GM18508 (cell line): ENCODE data around the gene KCNQ4.

ENCODE experiments used
- ATAC-seq: cut with Tn5 transposase; IDR thresholded peaks from one replicate; pipeline ENCODE4 v1.9.1; 2021; ENCODE audit warnings: moderate number of reproducible peaks; ENCODE audit not compliant: insufficient read depth, unreplicated experiment

KCNQ4 gene

DNA sequence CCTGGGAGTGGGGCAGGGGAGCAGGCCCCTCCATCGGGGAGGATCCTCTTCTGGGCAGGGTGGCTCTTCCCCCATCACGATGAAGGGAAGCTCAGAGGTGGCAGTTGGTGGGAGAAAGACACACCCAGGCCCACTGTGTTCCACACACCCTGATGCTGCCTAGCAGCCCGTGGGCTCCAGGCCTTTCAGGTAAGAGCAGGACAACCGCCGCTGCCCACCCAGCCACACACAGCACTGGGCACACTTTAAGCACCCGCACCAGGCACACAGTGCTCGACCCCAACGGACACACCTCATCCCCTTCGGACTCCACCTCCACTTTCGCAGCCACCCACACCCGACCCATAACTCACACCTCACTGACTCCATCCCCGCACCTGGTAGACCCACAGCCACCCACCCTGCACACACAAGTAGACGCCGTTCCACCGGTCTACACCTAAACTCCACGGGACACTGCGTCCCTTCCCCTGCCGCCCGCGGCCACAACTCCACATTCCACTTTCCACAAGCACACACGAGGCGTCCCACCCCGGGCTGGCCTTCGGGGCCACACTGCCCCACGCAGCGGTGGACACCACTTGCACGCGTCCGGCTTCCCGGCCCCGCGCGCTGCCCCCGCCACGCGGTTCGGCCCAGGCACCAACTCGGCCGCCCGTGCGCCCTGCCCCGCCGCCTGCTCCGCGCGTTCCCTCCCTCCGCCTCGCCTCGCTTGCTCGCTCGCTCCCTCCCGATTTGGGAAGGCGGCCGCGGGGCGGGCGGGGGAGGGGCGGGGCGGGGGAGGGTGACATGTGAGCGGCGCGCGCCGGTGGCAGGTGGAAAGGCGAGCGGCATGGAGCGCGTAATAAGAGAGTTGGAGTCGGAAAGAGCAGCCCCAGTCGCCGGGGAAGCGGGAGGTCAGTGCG lies at the start of gene KCNQ4:
Gene KCNQ4 (plus strand): TSS at position 787 of the 905 bp plus-strand sequence. CDS start 307 bp downstream, outside the sequence.
- ATAC-seq, result no peak

DNA sequence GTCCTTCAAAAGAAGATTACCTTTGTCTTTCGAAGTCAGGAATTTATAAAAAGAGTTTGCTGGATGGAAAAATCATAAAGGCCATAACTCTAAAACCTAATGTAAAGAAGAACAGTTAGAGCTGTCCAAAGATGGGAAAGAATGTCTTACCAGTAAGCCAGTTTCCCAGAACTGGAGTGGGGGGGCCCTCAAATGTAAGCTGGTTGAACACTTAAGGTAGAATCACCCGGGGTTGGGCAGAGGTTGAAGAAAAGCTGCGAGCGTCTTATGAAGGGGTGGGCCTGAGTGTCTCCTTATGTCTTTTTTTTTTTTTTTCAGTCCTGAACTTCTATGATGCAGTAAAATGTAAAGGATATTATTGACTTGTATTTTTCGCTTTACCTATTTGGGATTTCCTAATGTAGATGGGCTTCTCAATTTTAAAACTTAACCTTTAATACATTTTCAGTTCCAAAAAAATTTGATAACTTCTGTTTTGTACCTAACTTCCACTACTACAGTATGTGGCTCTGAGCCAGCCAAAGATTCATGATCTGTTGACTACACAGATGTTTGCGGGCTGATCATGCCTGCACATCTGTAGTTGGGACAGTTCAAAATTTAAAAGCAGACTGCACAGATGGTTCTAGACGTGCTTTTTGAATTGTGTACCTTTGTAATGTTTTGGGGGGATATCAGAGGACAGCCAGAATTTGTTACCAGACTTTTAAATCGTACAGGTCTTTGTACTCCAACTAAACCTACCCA lies 48.5 kb upstream of the KCNQ4 start:
- no peak for ATAC-seq

DNA sequence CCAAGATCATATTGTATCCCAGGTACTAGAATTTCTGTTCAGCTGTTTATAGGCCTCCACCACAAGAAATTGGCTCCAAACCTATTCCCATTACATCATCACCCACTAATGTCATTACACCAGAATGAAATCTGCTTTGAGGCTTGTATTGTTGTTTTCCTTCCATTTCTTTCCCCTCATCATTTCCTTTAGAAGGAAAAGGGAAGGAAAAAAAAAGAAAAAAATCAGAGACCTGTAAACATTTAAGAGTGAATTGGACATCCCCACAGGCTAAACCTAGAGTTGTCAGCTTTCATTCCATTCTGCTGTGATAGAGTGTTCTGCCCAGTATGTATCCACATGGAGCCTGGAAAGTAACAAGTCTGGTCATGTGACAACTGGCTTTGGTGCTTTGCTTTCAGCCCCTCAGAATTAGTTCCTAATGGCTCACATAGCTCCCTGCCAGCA lies 47.5 kb upstream of the KCNQ4 start:
- no peak for ATAC-seq

DNA sequence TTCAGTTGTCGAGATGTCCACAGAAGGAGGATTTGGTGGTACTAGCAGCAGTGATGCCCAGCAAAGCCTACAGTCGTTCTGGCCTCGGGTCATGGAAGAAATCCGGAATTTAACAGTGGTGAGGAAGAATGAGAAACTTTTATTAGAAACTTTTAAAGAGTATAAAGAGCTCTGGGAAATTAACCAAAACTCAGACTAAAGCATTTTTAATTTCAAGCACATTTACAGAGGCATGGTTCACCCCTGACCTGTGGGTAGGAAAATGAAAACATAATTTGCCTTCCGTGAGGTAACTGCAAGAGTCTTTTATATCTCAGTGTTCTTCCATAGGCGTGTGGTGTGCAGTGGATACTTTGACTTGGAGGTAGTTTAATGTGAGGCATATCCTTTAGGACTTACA lies 44.8 kb upstream of the KCNQ4 start:
- ATAC-seq, result no peak

DNA sequence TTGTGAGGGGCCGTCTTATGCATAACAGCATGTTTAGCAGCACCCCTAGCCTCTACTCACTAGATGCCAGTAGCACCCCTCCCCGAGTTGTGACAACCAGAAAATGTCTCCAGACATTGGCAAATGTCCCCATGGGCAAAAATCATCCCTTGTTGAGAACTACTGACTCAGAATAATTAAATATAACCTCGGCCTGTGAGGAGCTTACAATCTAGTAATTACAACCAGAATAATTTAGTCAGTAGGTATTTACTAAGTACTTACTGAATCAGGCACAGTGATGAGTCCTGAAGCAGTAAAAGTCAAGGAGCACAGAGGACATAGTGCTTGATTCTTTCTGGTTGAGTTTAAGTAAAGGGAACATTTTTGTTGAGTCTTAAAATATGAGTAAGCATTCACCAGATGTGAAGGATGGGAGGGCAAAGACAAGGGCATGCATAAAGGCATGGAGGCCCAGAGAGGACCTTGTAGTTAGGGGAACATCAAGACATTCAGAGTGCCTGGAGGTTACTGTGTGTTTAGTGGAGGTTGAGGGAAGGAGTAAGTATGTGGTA lies 44.1 kb upstream of the KCNQ4 start:
- ATAC-seq, result no peak

DNA sequence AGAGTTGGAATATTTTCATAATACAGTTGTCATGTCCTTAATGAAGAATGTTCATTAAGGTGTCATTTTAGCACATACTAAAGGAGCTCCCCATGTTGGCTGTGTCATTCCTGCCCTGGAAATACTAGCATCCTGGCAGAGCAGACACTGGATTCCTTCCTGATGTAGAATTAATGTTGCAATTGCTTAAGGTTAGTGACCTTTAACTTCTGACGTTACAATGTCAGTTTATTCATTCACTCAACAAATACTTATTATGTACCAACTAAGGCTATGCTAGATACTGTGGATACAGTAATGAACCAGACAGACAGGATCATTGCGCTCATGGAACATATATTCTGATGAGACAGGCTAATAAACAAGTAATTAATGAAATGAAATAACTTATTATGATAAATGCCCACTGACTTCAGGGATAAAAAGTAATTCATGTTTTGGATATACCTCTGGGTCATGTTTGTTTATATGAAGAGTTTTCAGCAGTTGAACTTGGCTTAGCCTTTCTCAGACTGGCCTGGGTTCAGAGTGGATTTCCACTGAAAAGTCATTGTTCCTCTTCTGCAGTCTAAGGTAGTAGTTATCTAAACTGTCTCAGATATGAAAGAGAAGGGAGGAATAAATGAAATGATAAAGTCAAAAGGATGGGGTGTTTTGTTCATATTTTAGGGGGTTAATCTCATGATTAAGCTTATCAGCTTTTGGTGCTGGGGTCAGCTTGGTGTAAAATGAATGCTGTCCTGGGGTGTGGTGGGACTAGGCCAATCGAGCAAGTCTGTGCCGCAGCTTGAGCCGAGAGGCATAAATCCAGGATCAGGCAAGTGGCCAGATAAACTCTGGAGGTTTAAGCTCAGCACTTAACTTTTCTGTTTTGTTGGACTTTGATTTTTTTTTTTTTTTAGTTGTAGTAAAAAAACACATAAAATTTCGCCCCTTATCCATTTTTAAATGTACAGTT lies 43.3 kb upstream of the KCNQ4 start:
- no peak for ATAC-seq

DNA sequence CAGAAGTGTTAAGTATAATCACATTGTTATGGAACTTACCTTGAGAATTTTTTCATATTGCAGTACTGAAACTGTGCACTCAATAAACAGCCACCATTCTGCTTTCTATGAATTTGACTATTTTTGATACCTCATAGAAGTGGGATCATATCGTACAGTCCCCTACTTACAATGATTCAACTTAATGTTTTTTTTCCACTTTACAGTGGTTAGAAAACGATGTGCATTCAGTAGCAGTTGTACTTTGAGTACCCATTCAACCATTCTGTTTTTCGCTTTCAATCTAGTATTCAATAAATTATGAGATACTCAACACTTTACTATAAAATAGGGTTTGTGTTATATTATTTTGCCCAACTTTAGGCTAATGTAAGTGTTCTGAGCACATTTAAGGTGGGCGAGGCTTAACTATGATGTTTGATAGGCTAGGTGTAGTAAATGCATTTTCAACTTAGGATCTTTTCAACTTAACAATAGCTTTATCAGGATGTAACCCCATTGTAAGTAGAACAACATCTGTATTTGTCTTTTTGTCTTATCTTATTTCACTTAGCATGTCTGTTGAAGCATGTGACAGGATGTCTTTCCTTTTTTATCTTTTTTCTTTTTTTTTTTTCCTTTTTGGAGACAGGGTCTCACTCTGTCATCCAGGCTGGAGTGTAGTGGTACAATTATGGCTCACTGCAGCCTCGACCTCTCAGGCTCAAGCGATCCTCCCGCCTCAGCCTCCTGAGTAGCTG lies 42.4 kb upstream of the KCNQ4 start:
- no peak for ATAC-seq

DNA sequence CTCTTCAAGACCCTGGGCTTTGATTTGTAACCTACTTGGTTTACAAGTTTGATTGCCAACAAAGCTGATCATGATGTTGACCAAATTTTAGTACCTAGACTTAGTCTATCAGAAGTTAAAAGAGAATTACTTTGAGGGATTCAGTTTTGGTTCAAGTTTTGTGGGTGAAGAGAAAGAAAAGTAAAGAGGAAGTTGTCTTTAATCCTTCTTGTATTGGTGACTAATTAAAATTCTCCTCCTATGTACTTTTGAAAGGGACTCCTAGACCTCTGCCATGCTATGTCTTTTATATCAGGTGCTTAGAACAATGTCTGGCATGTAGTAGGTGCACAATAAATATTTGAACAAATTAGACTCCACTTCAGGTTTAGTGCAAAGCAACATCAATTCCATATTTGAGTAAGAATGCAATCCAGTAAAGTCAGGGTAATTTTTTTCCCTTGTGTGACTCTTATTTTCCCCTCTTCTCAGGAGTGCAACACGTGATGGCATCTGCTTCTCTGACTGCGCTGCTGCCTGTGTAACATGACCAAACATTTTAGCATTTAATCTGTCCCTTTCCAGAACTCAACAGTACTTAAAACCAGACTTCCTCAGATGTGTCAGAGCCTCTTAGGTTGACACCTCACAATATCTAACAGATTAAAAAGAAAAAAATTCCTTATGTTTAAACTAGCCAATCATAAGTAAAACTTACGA lies 41.1 kb upstream of the KCNQ4 start:
- ATAC-seq, result no peak

DNA sequence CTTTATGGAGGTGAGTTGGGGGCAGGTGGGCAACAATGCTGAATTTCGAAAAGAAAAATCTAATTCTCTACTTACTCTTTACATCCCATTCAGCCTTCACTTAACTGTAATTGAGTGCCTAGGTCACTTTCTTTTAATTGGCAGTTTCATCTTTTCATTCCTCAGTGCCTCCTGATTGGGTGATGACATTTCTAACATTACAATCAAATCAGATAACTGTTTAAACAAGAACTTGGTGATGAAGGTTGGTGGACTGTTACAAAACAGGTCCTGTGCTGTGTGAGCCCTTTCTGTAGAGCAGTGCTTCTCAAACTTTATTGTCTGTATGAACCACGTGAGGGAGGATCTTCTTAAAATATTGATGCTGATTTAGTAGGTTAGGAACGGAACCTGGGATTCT lies 40.1 kb upstream of the KCNQ4 start:
- ATAC-seq, result no peak

DNA sequence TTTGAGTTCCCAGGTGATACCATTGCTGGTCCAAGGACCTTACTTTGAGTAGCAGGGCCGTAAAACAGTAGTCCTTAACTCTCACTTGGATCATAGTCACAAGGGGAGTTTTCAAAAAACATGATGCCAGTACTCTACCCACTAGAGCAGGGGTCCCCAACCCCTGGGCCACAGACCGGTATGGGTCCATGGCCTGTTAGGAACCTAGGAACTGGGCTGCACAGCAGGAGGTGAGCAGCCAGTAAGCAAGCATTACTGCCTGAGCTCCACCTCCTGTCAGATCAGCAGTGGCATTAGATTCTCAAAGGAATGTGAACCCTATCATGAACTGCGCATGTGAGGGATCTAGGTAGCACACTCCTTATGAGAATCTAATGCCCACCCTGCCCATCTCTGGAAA lies 39.7 kb upstream of the KCNQ4 start:
- ATAC-seq, result no peak

DNA sequence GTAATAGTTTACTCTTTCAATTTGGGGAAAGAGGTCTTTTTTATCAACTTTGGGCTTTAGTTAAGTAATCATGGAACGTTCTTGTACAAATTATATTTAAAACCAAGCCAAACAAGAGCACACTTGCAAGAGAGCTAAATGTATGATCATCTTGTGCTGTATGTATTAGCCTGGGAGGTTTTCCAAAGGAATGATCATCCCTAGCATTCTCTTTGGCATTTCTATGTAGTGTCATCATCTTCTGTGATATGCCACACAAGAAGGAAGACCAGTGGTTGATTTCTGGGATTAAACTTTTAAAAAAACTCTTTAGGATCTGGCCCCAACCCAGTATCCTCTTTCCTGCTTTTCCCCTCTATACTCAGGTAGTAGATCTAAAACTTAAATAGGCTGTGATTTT lies 38.4 kb upstream of the KCNQ4 start:
- no peak for ATAC-seq

DNA sequence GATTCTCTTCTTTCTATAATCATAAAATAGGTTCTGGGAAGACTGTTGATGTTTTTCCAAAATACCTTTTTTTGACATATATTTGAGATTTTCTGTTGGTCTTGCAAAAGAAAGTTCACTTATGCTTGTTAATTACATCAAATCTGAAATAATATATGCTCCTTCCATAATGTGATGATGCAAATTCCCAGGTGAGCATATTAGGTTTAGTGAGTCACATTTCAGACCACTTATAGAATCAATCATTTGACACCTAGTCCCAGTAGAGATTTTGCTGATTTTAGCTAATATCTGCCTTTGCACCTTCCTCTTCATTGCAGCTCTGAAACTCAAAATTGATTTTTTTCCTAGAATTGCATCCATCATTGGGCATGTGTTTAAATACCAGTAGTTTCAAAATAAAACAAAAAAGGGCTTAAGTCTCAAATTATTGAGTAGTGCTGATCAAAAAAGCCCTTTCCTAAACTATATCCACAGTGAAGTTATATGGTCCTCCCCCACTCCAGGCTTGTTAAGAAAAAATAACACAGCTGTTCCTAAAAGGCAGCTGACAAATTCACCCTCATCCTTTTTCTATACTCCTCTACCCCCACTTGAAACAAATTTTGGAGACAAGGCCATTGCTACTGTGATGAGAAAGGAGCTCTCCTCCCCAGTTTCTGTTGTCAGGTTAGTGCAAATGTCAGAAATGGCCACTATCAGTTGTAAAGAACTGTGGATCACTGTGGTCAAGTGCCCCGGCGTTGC lies 37.1 kb upstream of the KCNQ4 start:
- no peak for ATAC-seq

DNA sequence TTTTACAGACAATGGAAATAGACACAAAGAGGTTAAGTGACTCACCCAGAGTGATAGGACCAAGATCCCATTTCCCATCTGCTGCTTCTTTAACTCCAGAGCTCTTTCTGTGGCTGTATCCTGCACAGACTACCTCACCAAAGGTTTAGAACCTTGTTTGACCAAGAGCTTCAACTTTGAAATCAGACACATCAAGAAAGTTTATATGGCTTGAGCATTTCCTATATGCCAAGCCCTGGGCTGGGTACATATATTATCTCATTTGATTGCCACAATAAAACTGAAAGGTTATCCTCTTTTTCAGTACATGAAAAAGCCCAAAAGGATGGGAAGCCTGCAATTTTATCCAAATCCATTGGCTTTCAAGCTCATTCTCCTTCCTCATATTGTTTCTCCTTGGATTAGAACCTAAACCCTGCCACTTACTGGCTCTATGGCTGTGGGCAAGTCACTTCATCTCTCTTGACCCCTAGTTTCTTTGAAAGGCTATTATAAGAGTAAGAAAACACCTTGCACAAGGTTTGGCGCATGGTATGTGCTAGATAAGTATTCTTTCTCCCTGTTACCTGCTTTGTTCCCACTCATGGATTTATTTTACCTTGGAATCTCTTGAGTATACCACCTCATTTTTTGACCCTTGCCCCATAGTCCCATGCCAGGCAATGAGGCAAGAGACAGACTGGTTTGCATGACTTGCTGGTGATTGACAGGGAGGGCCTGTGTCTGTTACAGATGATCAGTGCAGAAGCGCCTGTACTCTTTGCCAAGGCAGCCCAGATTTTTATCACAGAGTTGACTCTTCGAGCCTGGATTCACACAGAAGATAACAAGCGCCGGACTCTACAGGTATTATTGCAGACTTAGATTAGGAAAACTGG lies 34.5 kb upstream of the KCNQ4 start:
- no peak for ATAC-seq

DNA sequence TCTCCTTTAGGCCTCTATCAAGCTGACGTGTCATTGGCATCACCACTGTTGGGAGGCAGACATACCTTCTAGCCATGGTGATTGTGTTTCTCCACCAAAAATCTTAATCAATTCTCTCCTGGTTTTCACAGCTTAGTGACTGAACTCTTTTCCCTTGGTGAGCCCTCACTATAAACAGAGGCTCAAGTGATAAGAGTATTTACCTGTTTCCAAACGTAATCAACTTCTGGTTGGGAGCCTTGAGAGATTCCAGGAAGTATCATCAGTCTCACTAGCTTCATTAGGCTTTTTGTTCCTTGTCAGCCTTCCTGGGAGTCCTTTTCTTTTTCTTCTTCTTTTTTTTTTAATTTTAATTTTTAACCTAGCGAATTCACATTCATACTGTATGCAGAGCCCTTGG lies 33.8 kb upstream of the KCNQ4 start:
- no peak for ATAC-seq

DNA sequence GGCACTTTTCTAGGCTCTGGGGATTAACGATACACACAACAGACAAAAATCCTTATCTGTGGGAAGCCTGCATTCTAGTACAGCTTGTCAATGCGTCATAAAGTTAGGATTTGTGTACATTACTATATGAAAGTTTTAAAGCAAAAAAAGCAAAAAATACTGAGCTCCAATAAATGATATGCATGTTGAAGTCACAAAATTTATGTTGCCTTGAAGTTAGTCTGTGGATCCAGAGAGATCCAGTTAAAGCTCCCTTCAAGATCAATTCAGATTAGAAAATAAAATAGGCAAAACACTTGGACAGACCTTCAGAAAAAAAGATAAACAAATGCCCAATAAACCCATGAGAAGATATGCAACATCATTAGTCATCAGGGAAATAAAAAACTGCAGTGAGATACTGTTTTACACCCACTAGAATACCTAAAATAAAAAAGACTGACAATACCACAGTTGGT lies 33.1 kb upstream of the KCNQ4 start:
- no peak for ATAC-seq

DNA sequence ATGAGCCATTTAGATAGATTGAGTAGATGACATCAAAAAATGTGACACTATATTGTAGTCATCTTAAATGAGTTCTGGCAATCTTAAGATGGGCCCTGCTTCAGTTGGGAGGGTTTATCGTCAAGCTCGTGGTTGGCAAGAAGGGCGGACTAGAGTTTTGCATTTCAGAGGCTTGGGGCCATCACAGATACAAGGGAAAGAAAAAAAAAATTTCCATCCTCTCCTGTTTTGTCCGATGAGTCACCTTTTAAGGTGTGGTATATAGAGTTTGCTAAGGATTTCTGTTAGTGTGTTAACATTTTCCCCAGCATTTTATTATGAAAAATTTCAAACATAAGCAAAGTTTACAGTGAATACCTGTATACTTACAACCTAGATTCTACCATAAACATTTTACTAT lies 31.8 kb upstream of the KCNQ4 start:
- ATAC-seq, result no peak
